GM12801 (cell line): Measurements from ENCODE around the gene FAM228B.

ENCODE experiments used
- CTCF ChIP-seq: IDR thresholded peaks from one replicate; pipeline ENCODE4 v1.5.1; 2011; ENCODE audit warnings: control low read depth; ENCODE audit not compliant: insufficient read length; ENCODE audit errors: extremely low read depth

Gene FAM228B

GRCh38 chr2:24209389-24210105, 86.3 kb downstream of the FAM228B start:
- no peak for TF ChIP-seq CTCF

- TF ChIP-seq CTCF = no peak
These were observed 86.8 kb downstream of the FAM228B start for GRCh38 chr2:24210106-24210455.

GRCh38 chr2:24210723-24211122, 87.5 kb downstream of the FAM228B start:
- TF ChIP-seq CTCF = no peak

GRCh38 chr2:24211408-24211807, 88.1 kb downstream of the FAM228B start:
- no peak for TF ChIP-seq CTCF

GRCh38 chr2:24214880-24215279, 91.6 kb downstream of the FAM228B start:
- TF ChIP-seq CTCF = no peak
